Astrocyte (in vitro differentiated cells and primary cell): ENCODE measurements around the gene MAPRE2. TPM values are rescaled to one million over a fixed set of nuclear protein-coding genes. Genes with fewer than 3 reads are reported as not detected.

Source experiments
- DNase-seq: peaks from one replicate; pipeline ENCODE4 v3.0.0-alpha.2; 2010; ENCODE audit warnings: low read depth
- FAIRE-seq: peaks from 2 replicates; lab custom pipeline; 2011; peaks lifted over from hg19 to GRCh38; lab: Jason Lieb, UNC
- H2AFZ ChIP-seq: 2 replicates; pipeline ENCODE4 v1.6.0; 2012; ENCODE audit warnings: low read depth, low read length, inconsistent platforms
- H3K27ac ChIP-seq: 2 replicates; pipeline ENCODE4 v1.5.1; 2011; ENCODE audit warnings: low read depth, low read length, inconsistent platforms
- H3K27me3 ChIP-seq: 2 replicates; pipeline ENCODE4 v1.6.0; 2011; ENCODE audit warnings: low read length, inconsistent platforms; ENCODE audit not compliant: insufficient read depth
- H3K36me3 ChIP-seq: 2 replicates; pipeline ENCODE4 v1.5.1; 2011; ENCODE audit warnings: low read length, inconsistent platforms; ENCODE audit not compliant: insufficient read depth
- H3K4me1 ChIP-seq: 2 replicates; pipeline ENCODE4 v1.5.1; 2011; ENCODE audit warnings: low read length, inconsistent platforms; ENCODE audit not compliant: insufficient read depth
- H3K4me2 ChIP-seq: 2 replicates; pipeline ENCODE4 v1.6.0; 2012; ENCODE audit warnings: low read length, inconsistent platforms
- H3K4me3 ChIP-seq: 2 replicates; pipeline ENCODE4 v1.5.1; 2011; ENCODE audit warnings: low read depth, mild to moderate bottlenecking, low read length, inconsistent platforms; ENCODE audit not compliant: insufficient read depth
- H3K79me2 ChIP-seq: 2 replicates; pipeline ENCODE4 v1.6.0; 2012; ENCODE audit warnings: mild to moderate bottlenecking, low read length, inconsistent platforms; ENCODE audit not compliant: insufficient read depth
- H3K9ac ChIP-seq: 2 replicates; pipeline ENCODE4 v1.6.0; 2012; ENCODE audit warnings: mild to moderate bottlenecking, low read length, inconsistent platforms
- H3K9me3 ChIP-seq: 2 replicates; pipeline ENCODE4 v1.5.1; 2012; ENCODE audit warnings: low read depth, mild to moderate bottlenecking, low read length, inconsistent platforms; ENCODE audit not compliant: insufficient read depth
- H4K20me1 ChIP-seq: 2 replicates; pipeline ENCODE4 v1.6.0; 2012; ENCODE audit warnings: low read length, inconsistent platforms; ENCODE audit not compliant: insufficient read depth
- H3K27ac Mint-ChIP-seq: one replicate; pipeline ENCODE4 v1.8.0; 2021; ENCODE audit warnings: mild to moderate bottlenecking, mixed read lengths; ENCODE audit not compliant: unreplicated experiment
- H3K27me3 Mint-ChIP-seq: one replicate; pipeline ENCODE4 v1.8.0; 2021; ENCODE audit warnings: low read depth, mixed read lengths; ENCODE audit not compliant: unreplicated experiment
- H3K36me3 Mint-ChIP-seq: one replicate; pipeline ENCODE4 v1.8.0; 2021; ENCODE audit warnings: low read depth, mixed read lengths; ENCODE audit not compliant: unreplicated experiment
- H3K4me1 Mint-ChIP-seq: one replicate; pipeline ENCODE4 v1.8.0; 2021; ENCODE audit warnings: low read depth, mixed read lengths; ENCODE audit not compliant: unreplicated experiment
- H3K4me3 Mint-ChIP-seq: one replicate; pipeline ENCODE4 v1.8.0; 2021; ENCODE audit warnings: mild to moderate bottlenecking, moderate library complexity, mixed read lengths; ENCODE audit not compliant: unreplicated experiment
- H3K9me3 Mint-ChIP-seq: one replicate; pipeline ENCODE4 v1.8.0; 2021; ENCODE audit warnings: mild to moderate bottlenecking, mixed read lengths; ENCODE audit not compliant: unreplicated experiment
- EZH2 ChIP-seq: IDR thresholded peaks from 2 replicates; pipeline ENCODE4 v1.6.1; 2012; ENCODE audit warnings: mild to moderate bottlenecking, low read length, inconsistent platforms; ENCODE audit not compliant: insufficient read depth
- total RNA-seq: library from RNA; stranded (reverse); gene quantifications from 2 replicates; pipeline ENCODE4 v1.2.1, GENCODE V29; 2021
- TF ChIP-seq, protein P1 (sequence below): IDR thresholded peaks from 2 replicates; pipeline ENCODE4 v1.5.1; 2011; ENCODE audit warnings: low read depth, mild to moderate bottlenecking, inconsistent platforms, low read length, moderate library complexity; ENCODE audit not compliant: insufficient read depth

The MAPRE2 gene
- total RNA-seq, 1 donor from 2014 or later = 33.8 TPM

DNA sequence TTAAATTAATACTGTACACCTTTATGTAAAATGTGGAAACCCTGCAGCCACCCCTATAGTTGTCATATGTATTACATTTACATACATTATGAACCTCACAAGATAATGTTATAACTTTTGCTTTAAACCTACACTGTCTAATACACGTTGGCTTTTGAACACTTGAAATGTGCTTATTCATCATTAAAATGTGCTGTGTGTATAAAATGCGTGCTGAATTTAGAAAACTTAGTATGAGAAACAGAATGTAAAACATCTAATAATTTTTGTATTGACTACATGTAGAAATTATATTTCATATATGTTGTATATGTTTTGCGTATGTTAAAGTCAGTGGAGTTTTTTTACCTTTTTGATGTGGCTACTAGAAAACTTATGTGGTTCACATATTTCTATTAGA is 68.8 kb downstream of the MAPRE2 start:
- Mint-ChIP-seq H3K9me3 (no peaks in the 10 kb centered on the region), H3K4me3 (no peak overlapping the region), H3K27ac (peak overlapping the region; percentile 34), H3K36me3 (peaks cover 3% of the 10 kb centered on the region), H3K4me1 (peaks cover 6% of the 10 kb centered on the region), H3K27me3 (no peaks in the 10 kb centered on the region)
- H2AFZ ChIP-seq = no peak overlapping the region
- no peaks in the 10 kb centered on the region for H4K20me1 ChIP-seq
- DNase-seq (no peak), FAIRE-seq (no peak)
- H3K27me3 ChIP-seq = no peaks in the 10 kb centered on the region
- no peaks in the 10 kb centered on the region for H3K36me3 ChIP-seq
- H3K9me3 ChIP-seq = no peaks in the 10 kb centered on the region
- H3K79me2 ChIP-seq = peaks cover 5% of the 10 kb centered on the region
- no peak overlapping the region for H3K4me2 ChIP-seq
- H3K9ac ChIP-seq = no peak overlapping the region
- H3K27ac ChIP-seq = no peak overlapping the region
- peaks cover 3% of the 10 kb centered on the region for H3K4me1 ChIP-seq
- TF ChIP-seq EZH2 = no peak
- TF ChIP-seq, protein P1, sequence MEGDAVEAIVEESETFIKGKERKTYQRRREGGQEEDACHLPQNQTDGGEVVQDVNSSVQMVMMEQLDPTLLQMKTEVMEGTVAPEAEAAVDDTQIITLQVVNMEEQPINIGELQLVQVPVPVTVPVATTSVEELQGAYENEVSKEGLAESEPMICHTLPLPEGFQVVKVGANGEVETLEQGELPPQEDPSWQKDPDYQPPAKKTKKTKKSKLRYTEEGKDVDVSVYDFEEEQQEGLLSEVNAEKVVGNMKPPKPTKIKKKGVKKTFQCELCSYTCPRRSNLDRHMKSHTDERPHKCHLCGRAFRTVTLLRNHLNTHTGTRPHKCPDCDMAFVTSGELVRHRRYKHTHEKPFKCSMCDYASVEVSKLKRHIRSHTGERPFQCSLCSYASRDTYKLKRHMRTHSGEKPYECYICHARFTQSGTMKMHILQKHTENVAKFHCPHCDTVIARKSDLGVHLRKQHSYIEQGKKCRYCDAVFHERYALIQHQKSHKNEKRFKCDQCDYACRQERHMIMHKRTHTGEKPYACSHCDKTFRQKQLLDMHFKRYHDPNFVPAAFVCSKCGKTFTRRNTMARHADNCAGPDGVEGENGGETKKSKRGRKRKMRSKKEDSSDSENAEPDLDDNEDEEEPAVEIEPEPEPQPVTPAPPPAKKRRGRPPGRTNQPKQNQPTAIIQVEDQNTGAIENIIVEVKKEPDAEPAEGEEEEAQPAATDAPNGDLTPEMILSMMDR = no peak
- no peak overlapping the region for H3K4me3 ChIP-seq

DNA sequence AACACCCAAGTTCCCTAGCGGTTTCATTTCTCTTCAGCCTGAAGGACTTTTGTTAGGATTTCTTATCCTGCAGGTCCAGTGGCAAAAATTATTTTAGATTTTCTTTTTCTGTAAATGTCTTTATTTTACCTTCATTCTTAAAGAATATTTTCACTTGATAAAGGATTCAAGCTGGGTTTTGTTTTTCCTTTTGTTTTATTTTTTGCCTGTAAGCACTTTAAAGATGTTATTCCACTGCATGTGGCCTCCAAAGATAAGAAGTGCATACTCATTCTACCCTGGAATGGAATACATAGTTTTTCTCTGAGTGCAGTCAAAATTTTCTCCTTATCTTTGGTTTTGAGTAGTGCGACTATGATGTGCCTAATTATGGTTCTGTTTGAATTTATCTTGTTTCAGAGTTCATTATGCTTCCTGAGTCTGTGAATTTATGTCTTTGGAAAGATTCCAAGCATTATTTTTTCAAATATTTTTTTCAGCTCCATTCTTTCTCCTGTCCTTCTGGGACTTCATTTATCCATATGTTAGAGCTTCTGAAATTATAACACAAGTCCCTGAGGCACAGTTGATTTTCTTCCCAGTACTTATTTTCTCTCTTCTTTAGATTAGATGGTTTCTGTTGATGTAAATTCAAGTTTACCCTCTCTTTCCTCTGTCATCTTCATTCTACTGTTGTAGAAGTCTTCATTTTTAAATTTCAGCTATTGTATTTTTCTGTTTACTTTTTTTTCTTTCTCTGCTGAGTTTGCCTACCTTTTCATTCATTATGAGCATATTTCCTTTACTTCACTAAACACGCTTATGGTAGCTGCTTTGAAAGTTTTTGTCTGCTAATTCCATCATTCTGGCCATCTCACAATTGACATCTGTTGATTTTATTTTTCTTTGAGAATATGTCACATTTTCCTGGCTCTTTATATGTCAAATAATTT is 69.6 kb downstream of the MAPRE2 start:
- H3K36me3 ChIP-seq = no peaks in the 10 kb centered on the region
- H3K27me3 Mint-ChIP-seq = no peaks in the 10 kb centered on the region
- peaks cover 5% of the 10 kb centered on the region for H3K79me2 ChIP-seq
- H3K4me1 ChIP-seq = peaks cover 3% of the 10 kb centered on the region
- H3K4me2 ChIP-seq = peak overlapping the region; percentile 22
- H3K9ac ChIP-seq = no peak overlapping the region
- no peak overlapping the region for H2AFZ ChIP-seq
- peak overlapping the region; percentile 31 for H3K27ac ChIP-seq
- TF ChIP-seq EZH2 = no peak
- TF ChIP-seq, protein P1 = no peak
- H3K4me1 Mint-ChIP-seq = peaks cover 6% of the 10 kb centered on the region
- DNase-seq = peak; percentile 78
- H3K27ac Mint-ChIP-seq = peak overlapping the region; percentile 34
- H3K27me3 ChIP-seq = no peaks in the 10 kb centered on the region
- no peak overlapping the region for H3K4me3 Mint-ChIP-seq
- no peaks in the 10 kb centered on the region for H4K20me1 ChIP-seq
- no peak overlapping the region for H3K4me3 ChIP-seq
- no peak for FAIRE-seq
- H3K9me3 ChIP-seq = no peaks in the 10 kb centered on the region
- no peaks in the 10 kb centered on the region for H3K9me3 Mint-ChIP-seq
- H3K36me3 Mint-ChIP-seq = peaks cover 3% of the 10 kb centered on the region

DNA sequence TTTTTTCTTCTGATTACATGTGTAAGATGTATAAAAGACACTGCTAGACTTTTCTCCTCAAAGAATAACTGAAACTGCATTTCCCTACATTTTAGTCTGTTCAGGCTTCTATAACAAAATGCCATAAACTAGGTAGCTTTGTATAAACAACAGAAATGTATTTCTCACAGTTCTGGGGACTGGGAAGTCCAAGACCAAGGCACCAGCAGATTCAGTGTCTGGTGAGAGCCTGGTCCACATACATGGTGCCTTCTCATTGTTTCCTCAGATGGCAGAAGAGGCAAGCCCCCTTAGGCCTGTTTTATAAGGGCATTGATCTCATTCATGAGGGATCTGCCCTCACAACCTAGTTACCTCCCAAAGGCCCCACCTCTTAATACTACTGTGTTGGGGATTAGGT is 71.5 kb downstream of the MAPRE2 start:
- no peaks in the 10 kb centered on the region for H3K27me3 Mint-ChIP-seq
- no peaks in the 10 kb centered on the region for H3K9me3 Mint-ChIP-seq

More for the DNA sequence above, 71.5 kb downstream of the MAPRE2 start:
- peaks cover 5% of the 10 kb centered on the region for H3K79me2 ChIP-seq
- TF ChIP-seq, protein P1 = no peak
- Mint-ChIP-seq H3K36me3 (no peaks in the 10 kb centered on the region), H3K4me3 (no peak overlapping the region), H3K27ac (no peak overlapping the region), H3K4me1 (peaks cover 10% of the 10 kb centered on the region)
- H3K4me3 ChIP-seq = no peak overlapping the region
- FAIRE-seq (no peak), DNase-seq (no peak)
- H3K27me3 ChIP-seq = no peaks in the 10 kb centered on the region
- no peak overlapping the region for H3K27ac ChIP-seq
- no peaks in the 10 kb centered on the region for H3K36me3 ChIP-seq
- H2AFZ ChIP-seq = no peak overlapping the region
- H4K20me1 ChIP-seq = no peaks in the 10 kb centered on the region
- H3K4me1 ChIP-seq = peaks cover 3% of the 10 kb centered on the region
- no peaks in the 10 kb centered on the region for H3K9me3 ChIP-seq
- no peak overlapping the region for H3K4me2 ChIP-seq
- no peak overlapping the region for H3K9ac ChIP-seq
